DMS114 treated with DMSO at 0.1 percent for 48 hours (cell line): ENCODE measurements around the gene HGF.
"Not testable (repeated sequence)": the region's sequence is repeated elsewhere in the genome, so short reads cannot be mapped to it uniquely, and the experiment has no call there.

Experiments
- DNase-seq: peaks from one replicate; lab custom pipeline; 2025; ENCODE audit not compliant: unreplicated experiment; lab: John Stamatoyannopoulos, UW

Gene HGF

DNA sequence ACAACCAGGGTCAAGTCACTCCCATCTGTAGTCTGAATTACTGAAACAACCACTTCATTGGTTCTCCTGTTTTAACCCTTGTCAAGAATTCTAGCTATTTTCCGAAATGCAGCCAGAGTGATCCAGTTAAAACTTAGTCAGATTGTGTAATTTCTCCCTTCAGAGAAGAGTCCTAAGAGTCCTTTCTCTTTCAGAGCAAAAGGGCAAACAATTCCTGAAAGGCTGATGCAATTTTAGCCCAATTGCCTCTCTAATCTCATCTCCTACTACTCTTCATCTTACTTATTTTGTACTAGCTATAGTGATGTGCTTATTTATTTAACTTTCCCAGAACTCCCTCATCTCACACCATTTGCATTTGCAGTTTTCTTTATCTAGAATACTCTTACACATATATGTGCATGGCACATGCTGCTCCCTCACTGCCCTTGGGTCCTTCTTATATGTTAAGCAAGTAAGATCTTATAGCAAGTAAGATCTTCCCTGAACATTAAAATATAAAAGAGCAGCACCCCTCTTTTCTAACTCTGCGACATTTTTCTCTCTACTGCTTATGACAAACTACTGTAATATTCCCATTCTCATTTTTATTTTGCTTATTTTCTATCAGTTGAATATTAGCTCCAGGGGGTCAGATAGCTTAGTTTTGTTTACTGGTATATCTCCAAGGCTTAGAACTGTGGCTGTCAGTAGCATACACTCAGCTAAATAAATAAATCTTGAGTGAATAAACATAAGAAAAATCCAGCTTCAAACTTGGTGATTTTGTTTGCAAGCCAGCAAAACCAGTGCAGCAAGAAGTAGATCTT, 44.6 kb downstream of the HGF start:
- DNase-seq = no peak

DNA sequence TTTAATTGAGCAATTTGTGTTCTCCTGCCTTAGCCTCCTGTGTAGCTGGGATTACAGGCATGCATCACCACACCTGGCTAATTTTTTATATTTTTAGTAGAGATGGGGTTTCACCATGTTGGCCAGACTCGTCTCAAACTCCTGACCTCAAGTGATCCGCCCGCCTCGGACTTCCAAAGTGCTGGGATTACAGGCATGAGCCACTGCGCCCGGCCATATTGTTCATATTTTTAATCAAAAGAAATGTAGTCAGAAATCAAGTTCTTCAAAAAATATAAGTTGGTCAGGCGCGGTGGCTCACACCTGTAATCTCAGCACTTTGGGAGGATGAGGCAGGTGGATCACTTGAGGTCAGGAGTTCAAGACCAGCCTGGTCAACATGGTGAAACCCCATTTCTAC, 47.6 kb downstream of the HGF start:
- DNase-seq = not testable (repeated sequence)

DNA sequence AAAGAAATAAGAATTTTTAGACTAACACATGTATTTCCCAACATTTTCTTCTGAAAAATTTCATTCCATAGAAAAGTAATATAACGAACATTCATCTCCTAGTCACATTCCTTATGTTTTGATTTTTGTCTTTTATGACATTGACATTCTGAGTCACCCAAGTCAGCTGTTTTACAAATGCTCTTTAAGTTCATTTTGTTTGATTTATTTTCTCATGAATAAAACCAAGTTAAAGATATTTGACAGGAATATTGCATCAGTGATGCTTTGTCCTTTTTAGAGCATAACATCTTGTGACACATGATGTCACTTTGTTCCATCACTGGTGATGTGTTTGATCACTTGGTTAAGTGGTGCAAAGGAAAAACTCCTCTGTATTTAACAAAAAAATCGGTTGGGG, 48.4 kb downstream of the HGF start:
- DNase-seq = no peak

DNA sequence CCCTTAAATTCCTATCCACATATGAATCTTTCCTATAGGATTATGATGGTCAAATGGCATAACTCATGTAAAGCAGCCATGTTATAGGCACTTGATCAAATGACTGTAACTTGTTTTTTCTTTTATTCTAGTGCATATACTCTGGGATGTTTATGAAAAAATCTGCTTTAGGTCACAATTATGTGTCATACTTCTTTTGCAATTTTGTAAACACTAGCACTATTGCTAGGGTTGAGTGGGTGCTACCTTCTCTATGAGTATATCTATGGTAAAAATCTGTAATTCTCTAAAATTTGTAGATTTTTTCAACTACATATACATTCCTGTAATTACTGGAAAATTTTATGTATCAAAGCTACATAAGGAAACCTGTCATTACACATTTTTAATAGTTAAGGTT, 50.0 kb downstream of the HGF start:
- DNase-seq = no peak

DNA sequence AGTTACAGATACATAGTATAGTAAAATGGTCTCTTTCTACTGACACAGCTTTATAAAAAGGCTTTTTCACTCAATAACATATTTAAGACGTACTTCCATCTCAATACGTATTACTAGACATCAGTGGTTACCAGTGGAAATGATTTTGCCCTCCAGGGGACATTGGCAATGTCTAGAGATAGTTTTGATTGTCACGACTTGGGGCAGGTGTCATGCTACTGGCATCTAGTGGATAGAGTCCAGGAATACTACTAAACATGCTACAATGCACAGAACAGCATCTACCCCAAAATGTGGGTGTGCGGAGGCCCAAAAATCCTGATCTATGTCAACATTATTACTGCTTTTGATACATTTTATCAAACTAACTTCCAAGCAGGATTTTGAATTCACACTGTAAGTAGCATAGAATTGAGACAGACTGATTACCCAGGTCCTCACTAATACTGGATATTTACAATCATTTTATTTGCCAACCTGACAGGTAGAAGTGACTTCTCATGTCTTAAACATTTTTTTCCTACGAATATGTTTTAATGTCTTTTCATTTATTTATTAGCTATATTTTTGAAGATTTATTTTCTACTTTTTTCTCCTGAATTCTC, 53.8 kb downstream of the HGF start:
- no peak for DNase-seq

DNA sequence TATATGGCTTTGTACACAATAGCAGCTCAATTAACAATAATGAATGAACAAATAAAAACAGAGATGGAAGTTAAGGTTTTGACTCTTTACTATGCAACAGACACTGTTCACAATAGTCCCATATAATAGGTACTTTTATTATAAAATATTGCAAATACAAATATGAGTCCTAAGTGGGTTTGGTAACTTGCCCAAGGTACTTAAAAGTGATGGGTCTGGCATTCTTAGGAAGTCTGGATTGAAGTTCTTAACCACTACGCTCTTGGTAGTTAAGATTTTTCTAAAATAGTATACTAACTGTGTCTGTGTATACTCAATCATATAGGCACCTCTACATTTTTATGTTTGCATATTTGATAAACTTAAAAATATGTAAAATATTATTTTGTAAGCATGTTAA, 55.5 kb downstream of the HGF start:
- DNase-seq = no peak

DNA sequence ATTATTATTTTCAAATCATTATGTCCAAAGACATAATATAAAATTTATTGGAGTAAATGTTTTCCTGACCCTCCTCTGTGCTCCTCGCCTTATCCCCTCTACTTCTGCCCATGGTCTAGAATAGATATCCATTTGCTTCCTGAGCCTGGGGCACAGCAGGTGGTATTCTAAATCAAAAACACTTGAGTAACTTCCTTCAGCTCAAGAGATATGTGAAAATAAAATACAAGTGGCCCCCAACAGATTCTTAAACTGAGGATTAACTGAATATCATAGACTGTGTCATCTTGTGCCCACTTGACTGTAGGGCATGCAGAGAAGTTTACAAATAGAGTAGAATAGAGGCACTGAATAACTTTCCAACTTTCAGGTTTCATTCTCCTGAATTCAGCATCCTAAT, 59.1 kb downstream of the HGF start:
- no peak for DNase-seq

DNA sequence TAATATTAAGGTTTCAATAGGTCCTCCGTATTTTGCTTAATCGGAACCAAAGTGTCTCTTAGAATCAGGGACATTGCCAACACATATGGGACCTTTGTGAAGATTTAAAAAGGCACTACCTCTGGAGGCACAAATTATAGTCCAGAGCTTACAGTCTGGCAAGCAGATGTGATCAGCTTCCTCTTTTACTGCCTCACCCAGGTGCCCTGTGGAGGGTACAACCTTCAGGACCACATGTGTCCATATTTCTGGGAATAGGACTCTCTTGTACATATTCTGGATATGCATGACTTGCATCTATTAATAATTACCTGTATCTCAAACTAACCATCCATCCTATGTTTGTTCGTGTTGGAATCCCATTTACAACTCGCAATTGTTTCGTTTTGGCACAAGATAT, 60.0 kb downstream of the HGF start:
- no peak for DNase-seq

DNA sequence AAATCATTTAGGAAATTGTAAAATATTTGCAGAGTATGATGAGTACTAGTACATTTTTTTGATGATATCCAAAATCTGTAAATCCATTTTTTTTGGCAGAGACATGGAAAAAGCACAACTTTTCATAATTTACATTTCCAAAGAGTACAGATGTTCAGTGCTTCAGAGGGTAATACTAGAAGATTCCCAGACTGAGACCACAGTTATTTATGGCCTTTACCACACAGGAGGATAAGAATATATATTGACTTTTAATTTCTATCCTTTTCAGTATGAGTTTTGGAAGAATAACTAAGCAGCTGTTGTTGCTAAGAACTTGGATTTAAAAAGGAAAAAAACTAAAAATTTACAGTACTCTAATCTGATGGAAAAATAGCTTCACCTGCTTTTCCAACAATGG, 61.9 kb downstream of the HGF start:
- no peak for DNase-seq

DNA sequence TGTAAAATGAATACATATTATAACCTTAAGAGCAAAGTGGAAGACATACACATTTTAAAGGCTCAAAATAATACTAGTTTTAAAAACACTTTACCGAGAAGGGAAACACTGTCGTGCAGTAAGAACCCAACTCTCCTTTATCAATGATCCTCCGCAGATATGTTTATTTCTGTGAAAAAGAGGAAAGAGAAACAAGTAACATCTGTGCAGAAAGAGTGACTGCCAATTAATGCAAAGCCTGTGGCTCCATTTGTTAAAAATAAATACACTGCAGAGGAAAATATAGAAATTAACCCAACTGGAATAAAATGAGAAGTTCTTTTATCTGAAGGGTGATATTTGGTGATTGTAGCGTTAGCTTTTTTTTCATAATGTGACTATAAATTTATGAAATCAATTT, 62.7 kb downstream of the HGF start:
- no peak for DNase-seq

DNA sequence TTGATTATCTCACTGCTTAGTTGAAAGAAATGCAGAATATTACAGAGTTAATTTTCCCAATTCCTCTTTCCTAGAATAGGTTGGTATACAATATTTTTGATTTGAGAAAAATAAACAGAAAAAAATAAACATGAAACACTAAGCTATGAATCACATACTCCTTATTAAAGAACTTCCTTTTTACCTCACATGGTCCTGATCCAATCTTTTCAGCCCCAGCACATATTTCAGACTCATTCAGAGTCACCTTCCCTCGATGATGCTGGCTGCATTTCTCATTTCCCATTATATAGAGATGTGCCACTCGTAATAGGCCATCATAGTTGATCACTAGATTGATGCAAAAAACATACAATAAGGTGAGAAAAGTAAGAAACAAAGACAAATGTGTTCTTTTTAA, 64.6 kb downstream of the HGF start:
- DNase-seq = no peak

DNA sequence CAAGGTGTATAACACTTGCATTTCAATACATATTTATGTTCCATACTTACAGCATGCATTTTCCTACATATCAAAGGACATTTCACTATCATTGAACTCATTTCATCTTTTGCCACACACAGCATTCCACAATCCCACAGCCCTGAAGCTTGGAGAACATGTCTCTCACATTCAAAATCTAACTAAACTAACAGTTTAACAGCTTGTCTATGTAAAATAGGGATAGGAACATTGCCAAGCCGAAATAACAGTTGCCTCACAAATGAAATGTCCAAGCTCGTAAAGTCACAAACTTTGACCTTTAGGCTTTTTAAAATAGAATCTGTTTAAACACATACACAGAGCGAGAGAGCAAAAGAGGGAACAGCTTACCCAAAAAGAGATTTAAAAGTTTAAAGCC, 65.3 kb downstream of the HGF start:
- DNase-seq = no peak

DNA sequence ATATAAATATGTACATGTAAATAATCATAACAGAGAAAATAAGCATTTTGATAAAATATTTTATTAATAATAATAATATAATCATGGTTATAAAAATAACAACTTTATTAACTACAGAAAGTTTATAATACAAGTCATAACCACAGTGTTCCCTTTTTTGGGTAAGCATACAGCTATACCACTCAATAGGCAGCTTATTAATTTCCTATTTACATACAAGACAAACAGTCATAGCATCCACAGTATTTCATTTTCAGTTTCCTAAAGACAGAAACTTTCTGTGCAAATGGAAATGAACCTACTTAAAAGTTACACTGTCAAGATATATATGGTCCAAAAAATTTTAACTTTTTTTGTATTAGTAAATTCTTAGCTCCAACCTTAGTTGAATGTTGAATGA, 70.9 kb downstream of the HGF start:
- no peak for DNase-seq

DNA sequence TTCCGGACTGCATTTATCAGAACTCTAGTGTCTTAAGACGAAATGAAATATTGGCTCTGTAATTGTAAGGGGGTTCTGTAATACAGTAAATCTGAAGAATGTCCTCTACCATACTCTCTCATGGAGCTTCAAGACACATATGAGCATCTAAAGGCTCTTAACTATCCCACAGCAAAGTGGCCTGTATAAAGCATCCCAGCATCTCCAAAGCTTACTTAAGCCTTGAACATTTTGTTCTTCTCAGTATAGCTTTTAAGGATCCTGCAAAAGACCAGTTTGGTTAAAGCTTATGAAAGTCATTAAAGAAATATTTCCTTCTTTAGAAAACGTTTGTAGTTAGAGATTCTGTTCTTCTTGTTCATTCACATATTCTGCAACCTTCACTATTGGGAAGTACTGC, 75.1 kb downstream of the HGF start:
- DNase-seq = no peak

DNA sequence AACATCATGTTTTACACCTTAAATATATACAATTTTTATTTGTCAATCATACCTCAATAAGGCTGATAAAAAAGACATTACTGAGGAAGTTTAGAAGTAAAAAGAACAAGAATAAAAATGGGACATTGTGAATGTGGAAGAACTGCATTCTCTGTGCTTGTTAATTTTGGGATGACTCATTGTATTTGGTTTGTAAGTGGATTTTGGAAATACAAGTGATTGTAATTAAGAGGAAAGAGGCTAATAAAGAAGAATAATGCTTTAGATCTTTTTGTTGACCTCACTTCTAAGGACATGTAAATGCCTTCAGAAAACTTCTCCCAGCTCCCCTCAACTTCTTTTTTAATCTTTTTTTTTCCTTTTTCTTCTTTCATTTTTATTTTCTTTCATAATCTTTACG, 76.0 kb downstream of the HGF start:
- DNase-seq = no peak

DNA sequence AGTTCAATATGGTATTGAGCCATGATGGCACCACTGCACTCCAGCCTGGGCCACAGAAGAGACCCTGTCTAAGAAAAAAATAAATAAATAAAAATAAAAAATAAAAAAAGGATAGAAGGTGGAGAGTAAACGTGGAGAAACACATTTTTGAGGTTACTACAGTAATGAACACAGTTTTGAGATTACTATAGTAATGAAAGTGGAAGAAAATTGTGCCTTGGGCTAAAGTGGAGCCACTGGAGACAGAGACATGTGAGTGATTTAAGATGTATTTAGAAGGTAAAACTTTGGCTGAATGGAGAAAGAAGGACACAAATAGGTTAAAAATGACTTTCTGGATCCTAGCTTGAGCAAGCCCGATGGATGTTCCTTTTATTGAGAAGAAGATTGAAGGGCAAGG, 76.8 kb downstream of the HGF start:
- DNase-seq = no peak

DNA sequence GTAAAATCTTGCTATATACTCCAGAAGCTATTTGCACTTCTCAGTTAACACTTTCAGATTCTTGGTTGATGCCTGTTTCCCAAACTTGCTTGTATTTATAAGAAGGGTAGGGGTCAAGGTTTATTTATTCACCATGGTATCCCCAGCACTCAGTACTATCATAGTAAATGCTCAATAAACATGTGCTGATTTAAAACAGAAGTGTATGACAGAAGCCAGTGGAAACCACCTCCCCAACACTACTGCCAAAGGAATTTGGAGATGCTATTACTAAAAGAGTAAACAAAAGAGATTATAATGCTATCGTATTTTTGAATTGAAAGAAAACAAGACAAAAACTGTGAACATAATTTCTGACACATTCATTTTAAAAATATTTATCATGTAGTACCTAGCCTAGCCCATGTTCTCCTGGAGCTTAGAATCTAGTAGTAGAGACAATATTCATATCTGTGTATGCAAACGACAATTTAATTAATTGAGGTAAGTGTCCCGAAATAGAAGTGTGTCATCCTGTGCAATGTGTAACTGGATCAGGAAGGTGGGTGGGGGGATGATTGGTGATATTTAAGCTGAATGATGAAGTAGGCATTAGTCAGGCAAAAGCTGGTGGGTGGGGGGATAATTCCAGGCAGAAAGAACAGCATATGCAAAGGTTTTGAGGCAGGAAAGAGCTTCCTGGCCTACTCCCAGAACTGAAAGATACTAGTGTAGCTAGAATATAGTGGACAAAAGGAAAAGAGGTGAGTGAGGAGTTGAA, 77.5 kb downstream of the HGF start:
- no peak for DNase-seq

DNA sequence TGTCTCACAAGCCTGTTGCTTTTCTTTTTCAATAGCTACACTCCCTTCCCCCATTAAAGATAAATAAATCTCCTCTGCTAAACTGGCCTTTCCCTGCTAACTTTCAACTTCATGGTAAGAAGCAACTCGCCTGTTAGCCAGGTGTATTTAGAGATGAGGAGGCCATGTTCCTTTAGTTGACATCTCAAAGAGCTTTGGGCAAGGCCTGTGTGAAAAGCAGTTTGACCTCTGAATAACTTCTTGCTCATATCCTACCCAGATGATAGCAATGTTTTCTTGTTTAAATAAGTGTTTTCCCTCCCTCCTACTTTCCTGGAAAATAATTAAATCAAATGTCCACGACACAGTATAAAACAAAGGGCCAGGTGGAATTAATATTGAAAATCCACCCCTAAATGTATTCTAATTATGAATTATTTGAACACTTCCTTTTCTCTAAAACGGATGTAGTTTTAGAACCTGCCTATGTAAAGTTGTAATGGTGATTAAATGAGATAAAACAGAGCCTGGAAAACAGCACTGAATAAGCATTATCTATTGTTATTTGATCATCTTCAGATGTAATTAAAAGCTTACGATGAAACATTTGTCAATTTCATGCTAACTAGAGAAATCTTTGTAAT, 78.5 kb downstream of the HGF start:
- DNase-seq = no peak

DNA sequence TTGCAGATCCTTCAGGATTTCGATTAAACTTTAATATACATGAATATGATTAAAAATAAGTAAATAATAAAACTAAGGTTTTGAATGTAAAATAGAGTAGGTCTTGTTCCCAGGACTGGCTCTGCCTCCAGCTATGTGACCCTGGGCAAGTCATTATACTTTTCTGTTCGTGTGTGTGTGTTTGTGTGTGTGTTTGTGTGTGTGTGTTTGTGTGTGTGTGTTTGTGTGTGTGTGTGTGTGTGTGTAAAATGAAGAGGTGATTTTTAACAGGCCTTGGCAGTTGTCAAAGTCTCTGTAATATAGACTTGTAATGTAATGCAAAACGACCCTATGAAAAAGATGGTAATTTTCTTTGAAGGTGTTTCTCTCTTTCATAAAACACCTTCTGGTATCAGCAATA, 79.2 kb downstream of the HGF start:
- no peak for DNase-seq

DNA sequence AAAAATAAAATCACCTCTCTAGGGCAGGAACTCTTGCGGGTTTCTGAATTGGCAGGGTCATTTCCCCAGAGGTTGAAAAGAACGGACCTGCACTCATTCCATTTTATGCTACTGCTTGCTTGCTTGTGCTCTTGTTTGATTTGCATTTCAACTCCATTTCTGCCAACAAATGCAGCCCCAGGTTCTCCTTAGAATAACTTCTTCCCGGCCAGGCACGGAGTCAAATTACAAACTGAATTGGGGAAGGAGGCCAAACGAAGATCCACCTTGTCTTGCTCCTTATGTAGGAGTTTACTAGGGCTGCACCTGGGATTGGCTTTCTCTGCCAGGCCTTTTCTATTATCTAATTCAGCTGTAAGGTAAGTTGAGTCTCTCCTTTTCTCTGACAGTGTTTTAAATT, 79.6 kb downstream of the HGF start:
- no peak for DNase-seq

DNA sequence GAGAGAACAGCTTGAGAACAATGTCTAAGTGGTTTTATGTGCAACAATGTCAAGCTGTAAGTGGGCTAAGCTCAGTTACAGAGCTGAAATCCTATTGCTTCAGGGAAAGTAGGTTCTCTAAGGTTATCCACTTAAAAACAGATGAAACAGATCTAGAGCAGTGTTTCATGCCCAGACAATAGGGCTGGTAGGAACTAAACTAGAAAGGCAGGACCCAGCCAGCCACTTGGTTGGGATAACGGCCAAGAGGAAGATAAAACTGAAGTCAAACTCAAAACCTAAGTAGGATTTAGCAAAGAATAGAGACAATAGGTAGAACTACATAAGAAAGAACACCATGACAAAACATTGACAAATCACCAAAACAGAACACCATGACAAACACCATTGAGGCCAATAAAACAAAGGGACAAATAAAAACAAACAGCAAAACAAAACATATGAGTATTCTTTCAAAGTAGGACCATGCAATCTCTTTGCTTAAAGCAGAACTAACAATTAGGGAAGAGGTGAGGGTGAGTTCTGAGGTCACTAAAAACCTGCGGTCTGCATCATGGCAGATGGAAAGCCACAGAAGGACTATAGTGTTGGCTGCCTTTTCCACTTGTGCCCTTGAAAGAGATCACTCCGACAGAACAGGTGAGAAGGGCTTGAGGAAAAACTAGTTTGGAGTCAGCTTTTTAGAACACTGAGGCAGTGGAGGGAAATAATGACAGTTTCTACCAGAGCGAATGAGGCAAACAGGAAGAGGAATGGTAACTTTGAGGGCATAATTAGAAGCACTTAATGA, 81.0 kb downstream of the HGF start:
- no peak for DNase-seq
